ENCODE results near the gene TPRG1.

The TPRG1 gene

DNA sequence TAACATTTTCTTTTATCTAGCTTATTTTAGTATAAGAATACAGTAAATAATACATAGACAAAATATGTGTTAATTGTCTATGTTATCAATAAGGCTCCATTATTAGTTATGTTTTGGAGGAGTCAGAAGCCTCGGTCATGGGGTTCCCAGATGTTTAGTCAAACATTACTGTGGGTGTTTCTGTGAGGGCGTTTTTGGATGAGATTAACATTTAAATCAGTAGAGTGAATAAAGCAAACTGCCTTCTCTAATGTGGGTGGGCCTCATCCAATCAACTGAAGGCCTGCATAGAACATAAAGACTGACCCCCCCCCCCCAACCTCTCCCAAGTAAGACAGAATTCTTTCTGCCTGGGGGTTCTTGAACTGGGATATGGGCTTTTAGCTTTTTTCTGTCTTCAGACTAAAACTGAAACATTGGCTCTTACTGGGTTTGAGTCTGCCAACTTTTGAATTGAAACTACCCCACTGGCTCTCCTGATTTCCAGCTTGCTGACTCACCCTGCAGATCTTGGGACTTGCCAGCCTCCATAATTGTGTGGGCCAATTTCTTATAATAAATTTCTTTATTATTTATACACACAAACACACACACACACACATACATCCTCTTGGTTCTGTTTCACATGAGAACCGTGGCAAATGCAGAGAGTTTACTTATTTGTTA is 192.0 kb downstream of the TPRG1 start:
- no peak for DNase-seq

DNA sequence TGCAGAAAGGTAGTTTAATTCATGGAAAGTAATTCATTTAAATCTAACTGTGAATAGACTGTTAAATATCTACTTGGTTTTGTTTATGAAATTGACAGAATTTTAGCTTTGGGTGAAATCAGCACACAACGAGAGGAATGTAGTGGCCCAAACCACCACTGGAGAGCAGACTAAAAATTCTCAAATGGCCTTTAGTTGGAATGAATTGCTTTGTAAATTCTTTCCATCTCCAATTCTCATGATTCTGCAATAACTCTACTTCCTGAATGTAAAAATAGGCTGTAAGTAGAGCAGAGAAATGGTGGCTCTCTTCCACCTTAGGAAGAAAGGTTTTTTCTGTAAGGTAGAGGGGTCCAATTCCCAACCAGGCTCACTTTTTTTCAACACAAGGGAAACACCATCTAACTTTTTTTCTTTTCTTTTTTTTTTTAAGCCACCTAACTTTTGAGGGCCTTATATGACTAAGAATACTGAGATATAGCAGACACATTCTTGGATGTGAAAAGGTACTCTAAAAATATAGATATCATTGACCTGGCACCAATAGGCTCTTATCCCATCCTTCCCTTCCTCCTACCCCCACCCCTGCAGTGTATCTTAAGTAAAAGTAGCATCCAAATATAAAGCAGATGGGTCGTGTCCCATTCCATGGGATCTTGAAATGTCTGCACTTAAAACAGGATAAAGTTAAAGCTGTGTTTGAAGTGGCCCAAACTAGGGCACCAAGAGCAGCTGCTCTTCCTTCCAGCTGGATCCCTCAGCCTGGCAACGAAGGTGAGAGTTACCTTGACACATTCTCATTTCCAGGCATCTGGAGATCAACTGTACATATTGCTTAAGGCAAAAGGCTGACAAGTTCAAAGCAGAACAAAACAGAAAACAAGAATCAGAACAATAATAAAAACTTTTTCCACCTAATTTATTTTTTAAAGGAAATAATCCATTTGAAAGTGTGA is 194.1 kb downstream of the TPRG1 start:
- DNase-seq: no peak

DNA sequence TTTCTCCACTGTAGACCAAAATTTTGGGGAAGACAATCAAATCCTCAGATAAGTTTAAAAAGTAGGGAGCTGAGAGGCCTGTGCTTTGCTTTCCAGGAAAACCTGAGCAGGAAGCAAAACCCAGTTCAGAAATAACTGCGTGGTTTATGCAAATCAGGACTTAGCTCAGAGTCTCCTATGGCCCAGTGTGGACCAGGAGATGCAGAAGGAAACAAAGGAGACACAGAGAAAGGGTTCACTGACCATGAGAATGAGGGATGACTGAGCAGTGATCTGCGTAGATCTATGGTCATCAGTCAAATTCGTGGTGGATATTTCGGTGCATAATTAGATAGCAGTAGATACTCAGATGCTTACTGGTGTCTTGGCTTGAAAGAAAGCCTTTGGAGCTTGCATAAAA is 196.6 kb downstream of the TPRG1 start:
- DNase-seq: no peak

DNA sequence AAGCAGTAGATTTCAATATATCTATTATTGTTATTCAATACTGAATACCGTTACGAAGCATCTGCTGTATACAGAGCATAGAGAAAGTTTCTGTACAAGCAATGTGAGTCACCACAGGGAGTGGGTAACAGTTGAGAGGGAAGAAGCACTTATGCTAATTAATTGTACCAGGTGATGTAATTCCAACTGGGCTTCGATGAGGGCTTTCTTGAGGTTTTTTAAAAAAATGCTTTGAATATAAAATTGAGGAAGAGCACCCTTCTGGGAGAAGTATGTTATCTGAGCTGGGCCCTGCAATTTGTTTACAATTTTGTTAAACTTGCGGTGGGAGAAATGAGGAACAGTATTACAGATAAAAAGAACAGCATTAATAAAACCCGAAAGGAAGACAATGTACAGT is 197.9 kb downstream of the TPRG1 start:
- DNase-seq: no peak

DNA sequence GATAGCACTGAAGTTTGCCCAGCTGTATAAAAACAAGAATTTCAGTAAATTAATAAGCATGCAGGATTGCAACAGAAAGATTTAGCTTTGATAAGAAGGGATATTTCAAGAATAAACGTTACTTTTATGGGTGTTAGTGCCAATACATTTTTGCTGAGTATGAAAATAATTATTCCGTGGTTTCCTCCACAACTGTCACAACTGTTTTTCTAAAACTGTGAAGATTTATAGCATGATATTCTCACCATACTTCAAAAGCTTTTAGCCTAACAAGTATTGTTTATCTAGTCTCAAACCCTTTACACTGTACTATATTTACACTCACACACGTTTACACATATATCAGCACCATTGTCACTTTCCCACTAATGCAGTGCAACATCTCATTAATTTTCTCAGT is 200.5 kb downstream of the TPRG1 start:
- no peak for DNase-seq

Data from activated T-cell treated with anti-CD3 and anti-CD28 coated beads, Interleukin-2, amount 50 U/mL, for 48 hours (primary cell).